ENCODE measurements around the gene MPP3. TPM values are rescaled to one million over a fixed set of nuclear protein-coding genes. Genes with fewer than 3 reads are reported as not detected.

The MPP3 gene
- total RNA-seq, 1 experiment from 2014 or later: 19.5 TPM

GRCh38 chr17:43877451-43878155, 44.7 kb upstream of the MPP3 start:
- ChIA-PET CTCF (interaction anchor here (0.6 to 1.7 kb wide), 12 partner anchors 9 to 553 kb away, joined by 3 to 9 read pairs (median 3); partner anchors contain the start of gene CD300LG), RAD21 (ENCODE audit: low non-redundant PET in 1 of 2, low total read pairs in 2 of 2, uncharacterized antibody in 2 of 2, unreplicated experiment in 2 of 2) (interaction anchor here in 1 of 2 experiments (1.0 kb wide), 1 partner anchor 164 kb away, joined by 10 read pairs; no protein-coding TSS in a partner anchor), POLR2A (no interaction called here)
- Histone ChIP-seq H3K27me3 (ENCODE audit: insufficient read depth, low read length) (no peaks in the 10 kb centered on the region), H3K79me2 (ENCODE audit: insufficient read depth, low read length) (no peaks in the 10 kb centered on the region), H3K9me3 (ENCODE audit: control insufficient read depth in 1 of 2, insufficient read depth in 1 of 2, low read depth in 1 of 2, low read length in 2 of 2) (no peaks in the 10 kb centered on the region), H3K27ac (ENCODE audit: low read depth, low read length) (no peak overlapping the region), H3K4me2 (ENCODE audit: low read length) (no peak overlapping the region), H3K36me3 (ENCODE audit: control insufficient read depth in 1 of 2, insufficient read depth in 2 of 2, low read length in 2 of 2) (no peaks in the 10 kb centered on the region), H3K4me1 (ENCODE audit: control insufficient read depth in 1 of 2, insufficient read depth in 2 of 2, low read length in 2 of 2) (peaks cover 0 to 9% of the 10 kb centered on the region in 2 experiments; a peak in 2 of 4 replicates), H3K9me2 (ENCODE audit: insufficient read depth) (no peaks in the 10 kb centered on the region), H2AFZ (ENCODE audit: low read depth, low read length, poor library complexity, severe bottlenecking) (no peak overlapping the region), H3K4me3 (replicated peaks in 1 of 2; ENCODE audit: low read depth in 1 of 2, low read length in 2 of 2) (no peak overlapping the region), H3K9ac (ENCODE audit: low read length) (no peak overlapping the region), H4K20me1 (ENCODE audit: insufficient read depth) (no peaks in the 10 kb centered on the region)
- no peak for ATAC-seq
- intact Hi-C loops (cut with micrococcal nuclease): loop anchor here (1.0 to 2.0 kb wide), 2 partner anchors 118 to 163 kb away; no protein-coding TSS in a partner anchor
- BruUV-seq (replicated peaks): no TSS peak
- no peak for DNase-seq (ENCODE audit: low read depth, low spot score)
- TF ChIP-seq ATF3 (IDR thresholded peaks at IDR 0.05) (no peak), EZH2 (IDR thresholded peaks at IDR 0.05) (no peak), EZH2phosphoT487 (IDR thresholded peaks at IDR 0.05; ENCODE audit: borderline replicate concordance) (no peak), EGR1 (IDR thresholded peaks at IDR 0.05; ENCODE audit: low read depth) (no peak), POLR2AphosphoS5 (IDR thresholded peaks at IDR 0.05; ENCODE audit: low read depth, low read length) (no peak), CTCF (IDR thresholded peaks at IDR 0.05 in 2 of 3, conservative IDR thresholded peaks at IDR 0.05 in 1 of 3; ENCODE audit: borderline replicate concordance in 1 of 3, insufficient read depth in 1 of 3, low read depth in 2 of 3, low read length in 2 of 3) (no peak), CEBPB (IDR thresholded peaks at IDR 0.05; ENCODE audit: low read depth) (no peak), POLR2A (IDR thresholded peaks at IDR 0.05; ENCODE audit: borderline replicate concordance, extremely low read depth, insufficient read depth, insufficient read length) (no peak), SP1 (IDR thresholded peaks at IDR 0.05; ENCODE audit: low read depth) (no peak), ZBTB33 (IDR thresholded peaks at IDR 0.05; ENCODE audit: extremely low read depth, insufficient replicate concordance, low read length) (no peak), ZNF274 (IDR thresholded peaks at IDR 0.05; ENCODE audit: low read depth, low read length) (no peak), REST (IDR thresholded peaks at IDR 0.05; ENCODE audit: low read depth) (no peak)
